Measurements from ENCODE around the gene TBXAS1. TPM values are rescaled to one million over a fixed set of nuclear protein-coding genes. Genes with fewer than 3 reads are reported as not detected.

The TBXAS1 gene
- total RNA-seq, 1 experiment from 2014 or later, result 13.0 TPM

- DNase-seq (ENCODE audit: low read depth), result peak; percentile 56
These were observed 25.1 kb downstream of the TBXAS1 start for GRCh38 chr7:139854124-139854511.

- no peak for DNase-seq (ENCODE audit: low read depth)
These were observed 25.9 kb downstream of the TBXAS1 start for GRCh38 chr7:139854803-139855497.

- no peak for DNase-seq (ENCODE audit: low read depth)
These were observed 26.6 kb downstream of the TBXAS1 start for GRCh38 chr7:139855498-139856270.

- DNase-seq (ENCODE audit: low read depth), result no peak
These were observed 28.7 kb downstream of the TBXAS1 start for GRCh38 chr7:139857791-139858190.

- DNase-seq (ENCODE audit: low read depth), result no peak
These were observed 31.2 kb downstream of the TBXAS1 start for GRCh38 chr7:139860090-139860775.

GRCh38 chr7:139861803-139862202, 32.7 kb downstream of the TBXAS1 start:
- no peak for DNase-seq (ENCODE audit: low read depth)

- DNase-seq (ENCODE audit: low read depth), result no peak
These were observed 37.2 kb downstream of the TBXAS1 start for GRCh38 chr7:139866047-139866837.

- no peak for DNase-seq (ENCODE audit: low read depth)
These were observed 38.8 kb downstream of the TBXAS1 start for GRCh38 chr7:139867847-139868246.

- DNase-seq (ENCODE audit: low read depth), result no peak
These were observed 40.8 kb downstream of the TBXAS1 start for GRCh38 chr7:139869886-139870285.

- DNase-seq (ENCODE audit: low read depth), result no peak
These were observed 41.3 kb downstream of the TBXAS1 start for GRCh38 chr7:139870380-139870779.

- no peak for DNase-seq (ENCODE audit: low read depth)
These were observed 42.3 kb downstream of the TBXAS1 start for GRCh38 chr7:139871331-139871730.

- DNase-seq (ENCODE audit: low read depth), result no peak
These were observed 42.8 kb downstream of the TBXAS1 start for GRCh38 chr7:139871820-139872219.

- no peak for DNase-seq (ENCODE audit: low read depth)
These were observed 44.7 kb downstream of the TBXAS1 start for GRCh38 chr7:139873593-139874301.

GRCh38 chr7:139874302-139874629, 45.2 kb downstream of the TBXAS1 start:
- DNase-seq (ENCODE audit: low read depth), result no peak

- DNase-seq (ENCODE audit: low read depth), result no peak
These were observed 46.8 kb downstream of the TBXAS1 start for GRCh38 chr7:139875821-139876241.

- DNase-seq (ENCODE audit: low read depth), result no peak
These were observed 47.7 kb downstream of the TBXAS1 start for GRCh38 chr7:139876622-139877283.

GRCh38 chr7:139883814-139884213, 54.8 kb downstream of the TBXAS1 start:
- no peak for DNase-seq (ENCODE audit: low read depth)

GRCh38 chr7:139884441-139884840, 55.4 kb downstream of the TBXAS1 start:
- DNase-seq (ENCODE audit: low read depth), result no peak

GRCh38 chr7:139885511-139885910, 56.4 kb downstream of the TBXAS1 start:
- no peak for DNase-seq (ENCODE audit: low read depth)

GRCh38 chr7:139886206-139886605, 57.1 kb downstream of the TBXAS1 start:
- DNase-seq (ENCODE audit: low read depth), result no peak
